NOMO-1 treated with dmso at 0.1 percent for 144 hours (cell line): ENCODE results near the gene SIMC1.
"Not testable (repeated sequence)": the region's sequence is repeated elsewhere in the genome, so short reads cannot be mapped to it uniquely, and the experiment has no call there.

Experiments
- DNase-seq: peaks from one replicate; lab custom pipeline; 2025; ENCODE audit not compliant: unreplicated experiment; lab: John Stamatoyannopoulos, UW

Gene SIMC1

GRCh38 chr5:176237971-176238644 lies at the start of gene SIMC1:
Gene SIMC1 (plus strand): TSS chr5:176238424. CDS start chr5:176238509, 85 bp downstream.
- DNase-seq, result not testable (repeated sequence)

GRCh38 chr5:176188506-176189193 lies 49.6 kb upstream of the SIMC1 start:
- DNase-seq, result no peak

- no peak for DNase-seq
These were observed 48.4 kb upstream of the SIMC1 start for GRCh38 chr5:176189857-176190256.

GRCh38 chr5:176190886-176191755 lies 47.1 kb upstream of the SIMC1 start:
- DNase-seq, result no peak

GRCh38 chr5:176192094-176192721 lies 46.0 kb upstream of the SIMC1 start:
- DNase-seq, result no peak

GRCh38 chr5:176192722-176193117 lies 45.5 kb upstream of the SIMC1 start:
- not testable (repeated sequence) for DNase-seq

- DNase-seq, result not testable (repeated sequence)
These were observed 44.6 kb upstream of the SIMC1 start for GRCh38 chr5:176193636-176194035.

GRCh38 chr5:176194238-176195083 lies 43.8 kb upstream of the SIMC1 start:
- DNase-seq, result not testable (repeated sequence)

- not testable (repeated sequence) for DNase-seq
These were observed 43.2 kb upstream of the SIMC1 start for GRCh38 chr5:176195084-176195413.

GRCh38 chr5:176195487-176196207 lies 42.6 kb upstream of the SIMC1 start:
- not testable (repeated sequence) for DNase-seq

- not testable (repeated sequence) for DNase-seq
These were observed 41.4 kb upstream of the SIMC1 start for GRCh38 chr5:176196781-176197180.

GRCh38 chr5:176197234-176197858 lies 40.9 kb upstream of the SIMC1 start:
- DNase-seq, result not testable (repeated sequence)

GRCh38 chr5:176198299-176198698 lies 39.9 kb upstream of the SIMC1 start:
- DNase-seq, result not testable (repeated sequence)

- not testable (repeated sequence) for DNase-seq
These were observed 39.1 kb upstream of the SIMC1 start for GRCh38 chr5:176198991-176199733.

GRCh38 chr5:176199803-176200399 lies 38.3 kb upstream of the SIMC1 start:
- DNase-seq, result not testable (repeated sequence)

GRCh38 chr5:176201811-176202210 lies 36.4 kb upstream of the SIMC1 start:
- no peak for DNase-seq

GRCh38 chr5:176203086-176203485 lies 35.1 kb upstream of the SIMC1 start:
- DNase-seq, result no peak

- DNase-seq, result not testable (repeated sequence)
These were observed 34.7 kb upstream of the SIMC1 start for GRCh38 chr5:176203535-176203934.
